HEK293T (cell line): ENCODE data around the gene KBTBD13.
"Not testable (repeated sequence)": the region's sequence is repeated elsewhere in the genome, so short reads cannot be mapped to it uniquely, and the experiment has no call there.

Source experiments
- CTCF ChIA-PET: fragments of 350-600 bp; formaldehyde crosslinking; extraction: SDS; loops from one replicate; lab custom pipeline; 2021; ENCODE audit warnings: antibody characterized with exemption, inconsistent platforms; lab: Yijun Ruan, JAX
- POLR2A ChIA-PET: fragments of 350-600 bp; formaldehyde crosslinking; extraction: SDS; loops from one replicate; lab custom pipeline; 2020; ENCODE audit warnings: antibody characterized with exemption, inconsistent platforms; lab: Yijun Ruan, JAX
- DNase-seq: peaks from one replicate; pipeline ENCODE4 v3.0.0; 2012; ENCODE audit warnings: mixed read lengths; ENCODE audit errors: extremely low spot score
- ARNT ChIP-seq: fragments of 450-650 bp; IDR thresholded peaks from 2 replicates; pipeline ENCODE4 v1.6.1; 2017; ENCODE audit warnings: mild to moderate bottlenecking
- BHLHE40 ChIP-seq: fragments of 450-650 bp; IDR thresholded peaks from 2 replicates; pipeline ENCODE4 v1.6.1; 2016; ENCODE audit warnings: mild to moderate bottlenecking, moderate library complexity, borderline replicate concordance
- CTBP1 ChIP-seq: fragments of 450-650 bp; IDR thresholded peaks from 2 replicates; pipeline ENCODE4 v1.6.1; 2016; ENCODE audit warnings: borderline replicate concordance
- ELF4 ChIP-seq: fragments of 450-650 bp; IDR thresholded peaks from 2 replicates; pipeline ENCODE4 v1.6.1; 2017; ENCODE audit warnings: antibody characterized with exemption
- FOXA1 ChIP-seq: fragments of 450-650 bp; IDR thresholded peaks from 2 replicates; pipeline ENCODE4 v1.6.1; 2016; ENCODE audit warnings: mild to moderate bottlenecking
- FOXK2 ChIP-seq: fragments of 450-650 bp; IDR thresholded peaks from 2 replicates; pipeline ENCODE4 v1.6.1; 2016; ENCODE audit warnings: mild to moderate bottlenecking
- FOXM1 ChIP-seq: fragments of 450-650 bp; IDR thresholded peaks from 2 replicates; pipeline ENCODE4 v1.6.1; 2017; ENCODE audit warnings: mild to moderate bottlenecking, borderline replicate concordance
- HDGF ChIP-seq: fragments of 450-650 bp; IDR thresholded peaks from 2 replicates; pipeline ENCODE4 v1.6.1; 2017; ENCODE audit warnings: antibody characterized with exemption, borderline replicate concordance
- LEF1 ChIP-seq: fragments of 450-650 bp; IDR thresholded peaks from 2 replicates; pipeline ENCODE4 v1.6.1; 2017; ENCODE audit warnings: mild to moderate bottlenecking, borderline replicate concordance
- NFRKB ChIP-seq: fragments of 450-650 bp; IDR thresholded peaks from 2 replicates; pipeline ENCODE4 v1.6.1; 2016; ENCODE audit warnings: mild to moderate bottlenecking, moderate library complexity
- SP1 ChIP-seq: fragments of 450-650 bp; IDR thresholded peaks from 2 replicates; pipeline ENCODE4 v1.6.1; 2017
- SUZ12 ChIP-seq: fragments of 450-650 bp; IDR thresholded peaks from 2 replicates; pipeline ENCODE4 v1.6.1; 2016; ENCODE audit warnings: mild to moderate bottlenecking
- TARDBP ChIP-seq: fragments of 450-650 bp; IDR thresholded peaks from 2 replicates; pipeline ENCODE4 v1.6.1; 2016
- ZNF384 ChIP-seq: fragments of 450-650 bp; IDR thresholded peaks from 2 replicates; pipeline ENCODE4 v1.6.1; 2016
- TF ChIP-seq, protein P1 (sequence below): fragments of 450-650 bp; IDR thresholded peaks from 2 replicates; pipeline ENCODE4 v1.6.1; 2016

The KBTBD13 gene

DNA sequence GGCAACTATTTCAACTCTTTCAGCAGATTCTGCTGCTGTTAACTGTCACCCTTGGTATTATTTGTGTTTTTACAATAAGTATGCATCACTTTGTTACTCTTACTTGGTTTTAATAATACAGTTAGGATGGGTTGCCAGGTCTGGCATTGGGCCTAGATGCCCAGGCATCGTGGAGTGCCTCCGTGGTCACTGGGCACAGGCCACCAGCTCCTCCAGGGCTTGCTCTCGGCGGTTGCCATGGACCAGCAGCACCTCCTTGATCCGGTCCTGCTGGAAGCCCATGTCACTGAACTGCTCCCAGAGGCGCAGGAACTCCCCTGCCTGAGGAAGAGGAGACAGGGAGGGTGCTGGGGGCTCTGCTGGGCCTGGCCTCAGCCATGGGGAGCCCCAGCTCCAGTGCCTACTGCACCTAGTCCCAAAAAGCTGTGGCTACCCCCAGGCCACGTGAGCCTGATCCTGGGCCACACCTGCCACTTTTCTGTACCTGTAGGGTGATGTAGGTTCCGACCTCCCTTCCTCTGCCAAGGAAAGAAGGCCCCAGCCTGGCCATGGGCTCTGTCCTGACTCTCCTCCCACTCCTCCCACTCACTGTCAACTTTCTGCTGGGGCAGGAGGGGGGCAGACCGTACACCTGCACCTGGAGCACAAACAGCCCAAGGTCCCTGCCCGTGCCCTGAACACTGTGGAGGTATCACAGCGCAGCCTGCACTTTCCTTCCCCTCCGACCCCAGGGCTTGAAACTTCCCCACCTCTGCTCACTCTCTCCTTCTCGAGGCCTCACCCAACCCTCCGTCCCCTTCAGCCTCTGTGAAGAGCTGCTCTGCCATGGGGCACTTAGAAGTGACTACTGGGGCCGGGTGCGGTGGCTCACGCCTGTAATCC is 16.6 kb downstream of the KBTBD13 start:
- DNase-seq = no peak
- CTCF ChIA-PET = no interaction called here
- no peak for TF ChIP-seq TARDBP
- no peak for TF ChIP-seq ARNT
- TF ChIP-seq, protein P1, sequence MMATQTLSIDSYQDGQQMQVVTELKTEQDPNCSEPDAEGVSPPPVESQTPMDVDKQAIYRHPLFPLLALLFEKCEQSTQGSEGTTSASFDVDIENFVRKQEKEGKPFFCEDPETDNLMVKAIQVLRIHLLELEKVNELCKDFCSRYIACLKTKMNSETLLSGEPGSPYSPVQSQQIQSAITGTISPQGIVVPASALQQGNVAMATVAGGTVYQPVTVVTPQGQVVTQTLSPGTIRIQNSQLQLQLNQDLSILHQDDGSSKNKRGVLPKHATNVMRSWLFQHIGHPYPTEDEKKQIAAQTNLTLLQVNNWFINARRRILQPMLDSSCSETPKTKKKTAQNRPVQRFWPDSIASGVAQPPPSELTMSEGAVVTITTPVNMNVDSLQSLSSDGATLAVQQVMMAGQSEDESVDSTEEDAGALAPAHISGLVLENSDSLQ = no peak
- no peak for TF ChIP-seq ELF4
- no peak for TF ChIP-seq NFRKB
- no peak for TF ChIP-seq ZNF384
- no peak for TF ChIP-seq FOXA1
- TF ChIP-seq SP1 = no peak
- TF ChIP-seq HDGF = no peak
- TF ChIP-seq FOXM1 = no peak
- no peak for TF ChIP-seq BHLHE40
- no peak for TF ChIP-seq CTBP1
- POLR2A ChIA-PET = no interaction called here

DNA sequence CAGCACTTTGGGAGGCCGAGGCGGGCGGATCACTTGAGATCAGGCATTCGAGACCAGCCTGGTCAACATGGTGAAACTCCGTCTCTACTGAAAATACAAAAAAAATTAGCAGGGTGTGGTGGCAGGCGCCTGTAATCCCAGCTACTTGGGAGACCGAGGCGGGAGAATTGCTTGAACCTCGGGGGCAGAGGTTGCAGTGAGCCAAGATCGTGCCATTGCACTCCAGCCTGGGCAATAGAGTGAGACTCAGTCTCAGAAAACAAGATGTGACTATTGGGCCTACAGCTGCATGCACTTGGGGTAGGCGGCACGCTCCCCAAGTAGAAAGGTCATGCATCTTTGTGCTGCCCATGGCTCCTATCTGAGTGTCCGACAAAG is 17.2 kb downstream of the KBTBD13 start:
- CTCF ChIA-PET, POLR2A ChIA-PET: not testable (repeated sequence)

DNA sequence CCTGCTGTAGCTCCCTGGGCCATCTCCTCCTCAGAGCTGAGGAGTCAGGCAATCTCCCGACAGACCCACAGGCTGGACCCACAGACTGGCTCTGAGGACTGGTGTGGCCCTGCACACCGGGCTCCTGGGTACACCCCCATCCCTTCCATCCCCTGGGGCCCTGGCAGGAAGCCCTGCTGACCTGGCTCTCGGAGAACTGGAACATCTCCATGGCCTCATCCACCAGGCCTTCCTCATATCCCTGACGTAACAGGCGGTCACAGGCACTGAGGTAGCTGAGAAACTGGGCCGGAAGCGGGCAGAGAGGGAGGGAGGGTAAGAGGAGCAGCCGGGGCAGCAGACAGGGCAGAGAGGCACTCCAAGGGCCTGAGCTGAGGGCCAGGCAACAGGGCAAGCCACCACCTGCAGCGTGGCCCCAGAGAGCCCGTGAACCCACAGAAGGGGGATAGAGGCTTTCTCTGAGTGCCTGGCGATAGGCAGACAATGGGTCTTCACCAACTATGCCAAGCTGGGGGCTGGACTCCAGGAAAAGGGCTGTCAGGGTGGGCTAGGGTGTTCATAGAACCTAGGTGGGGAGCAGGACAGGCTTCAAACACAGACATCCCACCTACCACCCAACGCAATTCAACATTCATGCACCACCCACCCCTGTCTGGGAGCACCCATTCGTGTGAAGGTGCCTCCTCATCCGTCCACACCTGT is 17.9 kb downstream of the KBTBD13 start:
- no peak for TF ChIP-seq SUZ12
- no peak for TF ChIP-seq FOXM1
- TF ChIP-seq ELF4 = no peak
- no peak for TF ChIP-seq FOXA1
- no peak for TF ChIP-seq TARDBP
- TF ChIP-seq BHLHE40 = no peak
- no peak for TF ChIP-seq LEF1
- no peak for TF ChIP-seq HDGF
- TF ChIP-seq, protein P1 = no peak
- no peak for TF ChIP-seq SP1
- no peak for TF ChIP-seq NFRKB
- no peak for TF ChIP-seq FOXK2
- CTCF ChIA-PET = no interaction called here
- no peak for DNase-seq
- POLR2A ChIA-PET = no interaction called here

More for the DNA sequence above, 17.2 kb downstream of the KBTBD13 start:
- not testable (repeated sequence) for DNase-seq

DNA sequence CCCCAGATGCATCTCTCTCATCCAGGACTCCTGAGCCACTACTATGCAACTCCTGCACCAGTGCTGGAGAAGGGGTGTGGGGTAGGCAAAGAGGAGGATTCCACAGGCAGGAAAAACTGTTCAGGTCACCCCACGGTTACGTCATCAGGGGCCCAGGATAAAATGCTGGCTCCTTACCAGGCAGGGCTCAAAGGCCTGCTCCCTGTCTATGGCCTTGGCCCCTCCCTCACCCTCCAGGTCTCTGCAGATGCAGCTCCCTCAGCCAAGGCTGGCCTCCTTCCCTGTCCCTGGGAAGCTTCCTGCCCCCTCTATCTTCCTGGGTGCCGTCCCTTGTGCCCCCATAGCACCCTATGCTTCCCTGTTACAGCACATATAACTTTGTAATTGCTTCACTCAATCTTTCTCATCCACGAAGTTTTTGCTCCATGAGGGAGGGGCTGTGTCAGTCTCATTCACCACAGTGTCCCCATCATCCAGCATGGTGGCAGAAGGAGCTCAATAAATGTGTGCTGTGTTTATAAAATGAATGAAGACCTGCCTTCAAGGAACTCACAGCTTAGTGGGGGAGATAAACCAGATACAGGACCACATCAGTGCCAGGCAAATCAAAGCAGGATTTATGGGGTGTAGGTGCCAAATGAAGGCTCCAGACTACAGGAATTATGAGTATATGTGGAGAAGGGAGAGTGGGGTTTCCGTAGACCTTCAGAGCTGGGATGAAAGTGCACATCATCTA is 18.6 kb downstream of the KBTBD13 start:
- ChIA-PET POLR2A (no interaction called here), CTCF (no interaction called here)
- no peak for DNase-seq
- no peak for TF ChIP-seq SUZ12
- TF ChIP-seq ARNT = no peak
- TF ChIP-seq, protein P1 = no peak
- TF ChIP-seq ELF4 = no peak
- no peak for TF ChIP-seq TARDBP
- TF ChIP-seq FOXA1 = no peak
- no peak for TF ChIP-seq LEF1
- no peak for TF ChIP-seq CTBP1
- no peak for TF ChIP-seq ZNF384
- TF ChIP-seq HDGF = no peak
- no peak for TF ChIP-seq NFRKB

DNA sequence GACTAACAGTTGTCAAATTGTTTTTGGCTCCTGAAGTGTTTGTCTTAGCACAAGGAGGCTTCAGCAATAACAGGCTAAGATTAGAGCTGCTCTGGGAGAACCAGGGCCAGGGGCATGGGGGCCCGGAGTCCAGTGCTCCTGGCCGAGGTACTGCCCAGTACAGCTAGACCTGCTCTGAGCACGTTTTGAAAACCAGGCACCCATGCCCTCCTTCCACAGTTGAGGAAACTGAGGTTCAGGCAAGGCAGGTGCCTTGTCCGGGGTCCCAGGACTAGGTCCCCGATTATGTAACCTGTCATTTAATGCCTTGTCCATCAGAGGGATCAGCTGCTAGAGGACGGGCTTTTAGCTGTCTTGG is 19.2 kb downstream of the KBTBD13 start:
- ChIA-PET CTCF (no interaction called here), POLR2A (no interaction called here)
- TF ChIP-seq ZNF384 = no peak
- no peak for DNase-seq

DNA sequence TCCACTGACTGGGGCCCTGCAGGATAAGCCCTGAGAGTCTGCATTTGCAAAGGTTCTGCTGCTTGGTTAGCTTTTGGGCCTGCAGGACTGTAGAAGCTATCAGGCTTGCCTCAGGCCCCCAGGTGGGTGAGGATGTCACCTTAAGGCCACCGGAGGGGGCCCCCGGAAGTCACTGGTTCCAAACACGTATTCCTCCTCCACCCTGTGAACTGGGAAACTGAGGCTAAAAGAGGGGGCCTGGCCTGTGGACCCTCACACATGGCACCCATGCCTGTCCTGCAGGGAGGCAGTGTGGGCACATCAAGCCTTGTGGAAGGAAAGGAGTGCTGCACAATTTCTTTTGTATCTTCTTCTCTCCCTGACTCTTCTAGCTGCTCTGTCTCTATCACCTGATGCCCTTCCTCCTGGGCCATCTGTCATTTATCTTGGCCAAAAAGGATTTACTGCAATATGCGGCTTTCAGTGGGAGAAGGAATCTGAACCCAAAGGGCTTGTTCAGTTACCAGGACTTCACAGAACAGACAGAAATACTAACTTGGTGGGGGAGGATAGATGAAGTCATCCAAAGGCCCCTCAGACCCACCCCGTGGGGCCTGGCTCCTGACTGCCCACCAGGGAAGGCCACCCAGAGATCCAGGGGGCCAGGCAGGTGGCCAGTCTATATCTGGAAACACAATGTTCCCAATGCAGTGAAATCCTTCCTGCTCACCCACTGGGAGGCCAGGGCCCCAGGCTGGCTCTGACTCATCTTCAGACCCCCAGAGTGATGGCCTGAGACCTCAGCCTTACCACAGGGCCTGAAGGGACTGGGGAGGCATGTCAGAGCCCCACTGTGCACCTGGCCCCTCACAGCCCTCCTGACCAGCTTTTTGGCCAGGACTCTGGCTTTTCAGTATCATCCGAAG is 20.2 kb downstream of the KBTBD13 start:
- TF ChIP-seq FOXK2 (no peak), ARNT (no peak), ZNF384 (no peak), FOXM1 (no peak), NFRKB (no peak), BHLHE40 (no peak), CTBP1 (no peak), TARDBP (no peak)
- TF ChIP-seq, protein P1 = no peak
- no peak for DNase-seq
- ChIA-PET CTCF (no interaction called here), POLR2A (no interaction called here)
